GM12878 (cell line): Measurements from ENCODE around the gene TSSK3. TPM values are rescaled to one million over a fixed set of nuclear protein-coding genes. Genes with fewer than 3 reads are reported as not detected.

Experiments used
- BACH1 ChIP-seq: fragments of 450-650 bp; IDR thresholded peaks from 2 replicates; pipeline ENCODE4 v1.6.1; 2017; ENCODE audit warnings: mild to moderate bottlenecking, borderline replicate concordance
- BMI1 ChIP-seq: fragments of 450-650 bp; IDR thresholded peaks from 2 replicates; pipeline ENCODE4 v1.6.1; 2016; ENCODE audit warnings: mild to moderate bottlenecking, moderate library complexity, borderline replicate concordance
- CBX3 ChIP-seq: fragments of 200-600 bp; sonication (generic); IDR thresholded peaks from 2 replicates; pipeline ENCODE4 v1.6.1; 2016; ENCODE audit warnings: low read depth, borderline replicate concordance
- CHD1 ChIP-seq: IDR thresholded peaks from 2 replicates; pipeline ENCODE4 v1.6.1; 2012; ENCODE audit warnings: low read depth, low read length, improper control_type of control experiment
- ETV6 ChIP-seq, 2 experiments: fragments of 450-650 bp in 1 of 2; IDR thresholded peaks in 1 of 2; conservative IDR thresholded peaks in 1 of 2; 2 replicates each; pipeline ENCODE4 v1.6.1; 2014; ENCODE audit warnings: antibody characterized with exemption in 1 of 2, borderline replicate concordance in 1 of 2, low read depth in 1 of 2, mild to moderate bottlenecking in 1 of 2, moderate library complexity in 1 of 2
- FOS ChIP-seq: IDR thresholded peaks from 3 replicates; pipeline ENCODE4 v1.6.1; 2011; ENCODE audit warnings: borderline replicate concordance; ENCODE audit not compliant: insufficient read length; ENCODE audit errors: extremely low read depth
- HDAC2 ChIP-seq: fragments of 200-600 bp; sonication (generic); IDR thresholded peaks from 2 replicates; pipeline ENCODE4 v1.6.1; 2017
- IKZF1 ChIP-seq: fragments of 450-650 bp; conservative IDR thresholded peaks from 2 replicates; pipeline ENCODE4 v1.6.1; 2017; ENCODE audit warnings: antibody characterized with exemption, mild to moderate bottlenecking
- JUND ChIP-seq: IDR thresholded peaks from 2 replicates; pipeline ENCODE4 v1.6.1; 2012; ENCODE audit warnings: low read depth, mild to moderate bottlenecking, low read length, improper control_type of control experiment, moderate library complexity
- NBN ChIP-seq: fragments of 450-650 bp; IDR thresholded peaks from 2 replicates; pipeline ENCODE4 v1.6.1; 2016
- NFIC ChIP-seq: IDR thresholded peaks from 2 replicates; pipeline ENCODE4 v1.6.1; 2012; ENCODE audit warnings: low read depth, mild to moderate bottlenecking, inconsistent platforms, low read length, moderate library complexity
- PAX8 ChIP-seq: fragments of 450-650 bp; IDR thresholded peaks from 2 replicates; pipeline ENCODE4 v1.6.1; 2017; ENCODE audit warnings: mild to moderate bottlenecking, moderate library complexity
- PML ChIP-seq: IDR thresholded peaks from 2 replicates; pipeline ENCODE4 v1.6.1; 2012; ENCODE audit warnings: low read length, inconsistent platforms
- SMAD1 ChIP-seq: fragments of 450-650 bp; IDR thresholded peaks from 2 replicates; pipeline ENCODE4 v1.6.1; 2018; ENCODE audit warnings: mild to moderate bottlenecking, low read depth; ENCODE audit not compliant: partially characterized antibody
- SREBF2 ChIP-seq: IDR thresholded peaks from 2 replicates; pipeline ENCODE4 v1.6.1; 2012; ENCODE audit warnings: mild to moderate bottlenecking, low read length
- STAT1 ChIP-seq: fragments of 450-650 bp; conservative IDR thresholded peaks from 2 replicates; pipeline ENCODE4 v1.6.1; 2014; ENCODE audit warnings: antibody characterized with exemption, mild to moderate bottlenecking
- ZNF24 ChIP-seq: fragments of 450-650 bp; IDR thresholded peaks from 2 replicates; pipeline ENCODE4 v1.6.1; 2017; ENCODE audit warnings: antibody characterized with exemption, mild to moderate bottlenecking
- polyA plus RNA-seq, 11 experiments: library from polyadenylated mRNA; depleted of rRNA in 4 of 11; unstranded in 6 of 11; stranded (reverse) in 5 of 11; fragments of >200 nt; fragmentation: Nextera tagmentation in 4 of 11; fragmentation: Illumina TruSeq in 1 of 11; extraction: Ambion mirVana in 4 of 11; extraction: Trizol in 1 of 11; gene quantifications; 1 replicate in 1 of 11; 2 replicates in 10 of 11; pipeline versions ENCODE4 v1.2.1 to v1.2.3, GENCODE V29; 2011 to 2016; ENCODE audit warnings: inconsistent platforms in 2 of 11, missing spikeins in 2 of 11, low read depth in 1 of 11
- total RNA-seq, 4 experiments: library from RNA; depleted of rRNA in 3 of 4; stranded (reverse); fragments of >200 nt in 3 of 4; fragmentation: Illumina TruSeq in 1 of 4; extraction: Trizol in 1 of 4; gene quantifications; 2 replicates each; pipeline versions ENCODE4 v1.2.1 to v1.2.3, GENCODE V29; 2013 to 2021
- TF ChIP-seq, protein P1 (sequence below): fragments of 450-650 bp; IDR thresholded peaks from 2 replicates; pipeline ENCODE4 v1.6.1; 2016; ENCODE audit warnings: mild to moderate bottlenecking
- TF ChIP-seq, protein P2 (sequence below): IDR thresholded peaks from 2 replicates; pipeline ENCODE4 v1.6.1; 2011; ENCODE audit warnings: mild to moderate bottlenecking, low read depth, low read length, moderate library complexity; ENCODE audit not compliant: insufficient replicate concordance
- TF ChIP-seq, protein P3 (sequence below): IDR thresholded peaks from 2 replicates; pipeline ENCODE4 v1.6.1; 2012; ENCODE audit warnings: low read depth, low read length, improper control_type of control experiment
- TF ChIP-seq, protein P4 (sequence below): fragments of 450-650 bp; IDR thresholded peaks from 2 replicates; pipeline ENCODE4 v1.6.1; 2017; ENCODE audit warnings: mild to moderate bottlenecking, low read depth, inconsistent platforms; ENCODE audit not compliant: poor library complexity, severe bottlenecking
- TF ChIP-seq, protein P5 (sequence below): IDR thresholded peaks from 2 replicates; pipeline ENCODE4 v1.6.1; 2012; ENCODE audit warnings: low read depth, low read length, improper control_type of control experiment
- TF ChIP-seq, protein P6 (sequence below): fragments of 450-650 bp; IDR thresholded peaks from 2 replicates; pipeline ENCODE4 v1.6.1; 2014; ENCODE audit warnings: mild to moderate bottlenecking

The TSSK3 gene
- total and polyA plus RNA-seq, 10 of the 15 experiments (the other 5 are each of a cell fraction or from before 2014, with no cell fraction given), result 0.42 to 0.82 (median 0.60) TPM

DNA sequence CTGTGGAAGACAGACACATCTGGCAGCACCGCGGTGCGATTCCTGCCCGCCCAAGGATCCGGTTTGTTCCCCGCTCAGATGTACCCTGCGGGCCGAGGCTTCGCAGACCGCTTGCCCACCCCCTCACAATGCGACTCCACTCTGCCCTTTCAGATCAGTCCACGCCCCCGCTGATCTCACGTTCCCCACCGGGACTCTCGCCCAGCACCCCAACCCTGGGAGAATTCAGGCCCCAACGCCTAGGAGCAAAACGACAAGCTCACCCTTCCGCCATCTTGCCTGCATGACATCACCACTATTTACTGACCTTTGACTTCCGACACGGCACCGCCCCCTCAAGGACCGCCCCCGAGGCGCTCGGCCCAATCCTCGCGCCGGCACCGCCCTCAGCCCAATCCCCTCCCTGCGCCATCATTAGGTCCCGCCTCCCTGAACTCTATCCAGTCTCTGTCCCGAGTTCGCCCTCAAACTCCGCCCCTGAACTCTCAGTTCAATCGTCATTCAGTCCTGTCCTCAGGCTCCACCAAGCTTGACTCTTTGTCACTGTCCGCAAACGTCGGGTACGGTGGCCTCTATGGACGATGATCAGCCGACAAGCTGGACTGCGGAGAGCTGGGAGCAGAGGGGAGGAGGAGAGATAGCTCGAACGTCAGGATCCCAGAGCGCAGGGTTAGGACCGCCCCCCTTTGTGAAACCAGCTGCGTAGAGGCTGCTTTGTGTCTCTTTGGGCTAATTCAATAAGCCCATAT, 32.0 kb downstream of the TSSK3 start, which contains the start of gene BSDC1 (continued):
- TF ChIP-seq SMAD1, result no peak
- TF ChIP-seq CHD1, result no peak
- TF ChIP-seq HDAC2, result 0 out of 2 replicates have a peak, but pooled peaks have one; percentile 66
- TF ChIP-seq, protein P1, sequence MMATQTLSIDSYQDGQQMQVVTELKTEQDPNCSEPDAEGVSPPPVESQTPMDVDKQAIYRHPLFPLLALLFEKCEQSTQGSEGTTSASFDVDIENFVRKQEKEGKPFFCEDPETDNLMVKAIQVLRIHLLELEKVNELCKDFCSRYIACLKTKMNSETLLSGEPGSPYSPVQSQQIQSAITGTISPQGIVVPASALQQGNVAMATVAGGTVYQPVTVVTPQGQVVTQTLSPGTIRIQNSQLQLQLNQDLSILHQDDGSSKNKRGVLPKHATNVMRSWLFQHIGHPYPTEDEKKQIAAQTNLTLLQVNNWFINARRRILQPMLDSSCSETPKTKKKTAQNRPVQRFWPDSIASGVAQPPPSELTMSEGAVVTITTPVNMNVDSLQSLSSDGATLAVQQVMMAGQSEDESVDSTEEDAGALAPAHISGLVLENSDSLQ, result peak; percentile 86
- no peak for TF ChIP-seq NFIC
- no peak for TF ChIP-seq SREBF2
- TF ChIP-seq, protein P2, sequence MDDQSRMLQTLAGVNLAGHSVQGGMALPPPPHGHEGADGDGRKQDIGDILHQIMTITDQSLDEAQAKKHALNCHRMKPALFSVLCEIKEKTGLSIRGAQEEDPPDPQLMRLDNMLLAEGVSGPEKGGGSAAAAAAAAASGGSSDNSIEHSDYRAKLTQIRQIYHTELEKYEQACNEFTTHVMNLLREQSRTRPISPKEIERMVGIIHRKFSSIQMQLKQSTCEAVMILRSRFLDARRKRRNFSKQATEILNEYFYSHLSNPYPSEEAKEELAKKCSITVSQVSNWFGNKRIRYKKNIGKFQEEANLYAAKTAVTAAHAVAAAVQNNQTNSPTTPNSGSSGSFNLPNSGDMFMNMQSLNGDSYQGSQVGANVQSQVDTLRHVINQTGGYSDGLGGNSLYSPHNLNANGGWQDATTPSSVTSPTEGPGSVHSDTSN, result peak; percentile 70
- TF ChIP-seq, protein P3, sequence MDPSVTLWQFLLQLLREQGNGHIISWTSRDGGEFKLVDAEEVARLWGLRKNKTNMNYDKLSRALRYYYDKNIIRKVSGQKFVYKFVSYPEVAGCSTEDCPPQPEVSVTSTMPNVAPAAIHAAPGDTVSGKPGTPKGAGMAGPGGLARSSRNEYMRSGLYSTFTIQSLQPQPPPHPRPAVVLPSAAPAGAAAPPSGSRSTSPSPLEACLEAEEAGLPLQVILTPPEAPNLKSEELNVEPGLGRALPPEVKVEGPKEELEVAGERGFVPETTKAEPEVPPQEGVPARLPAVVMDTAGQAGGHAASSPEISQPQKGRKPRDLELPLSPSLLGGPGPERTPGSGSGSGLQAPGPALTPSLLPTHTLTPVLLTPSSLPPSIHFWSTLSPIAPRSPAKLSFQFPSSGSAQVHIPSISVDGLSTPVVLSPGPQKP, result peak; percentile 21; the same call in 1 of the 2 replicates
- TF ChIP-seq, protein P4, sequence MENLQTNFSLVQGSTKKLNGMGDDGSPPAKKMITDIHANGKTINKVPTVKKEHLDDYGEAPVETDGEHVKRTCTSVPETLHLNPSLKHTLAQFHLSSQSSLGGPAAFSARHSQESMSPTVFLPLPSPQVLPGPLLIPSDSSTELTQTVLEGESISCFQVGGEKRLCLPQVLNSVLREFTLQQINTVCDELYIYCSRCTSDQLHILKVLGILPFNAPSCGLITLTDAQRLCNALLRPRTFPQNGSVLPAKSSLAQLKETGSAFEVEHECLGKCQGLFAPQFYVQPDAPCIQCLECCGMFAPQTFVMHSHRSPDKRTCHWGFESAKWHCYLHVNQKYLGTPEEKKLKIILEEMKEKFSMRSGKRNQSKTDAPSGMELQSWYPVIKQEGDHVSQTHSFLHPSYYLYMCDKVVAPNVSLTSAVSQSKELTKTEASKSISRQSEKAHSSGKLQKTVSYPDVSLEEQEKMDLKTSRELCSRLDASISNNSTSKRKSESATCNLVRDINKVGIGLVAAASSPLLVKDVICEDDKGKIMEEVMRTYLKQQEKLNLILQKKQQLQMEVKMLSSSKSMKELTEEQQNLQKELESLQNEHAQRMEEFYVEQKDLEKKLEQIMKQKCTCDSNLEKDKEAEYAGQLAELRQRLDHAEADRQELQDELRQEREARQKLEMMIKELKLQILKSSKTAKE, result no peak
- TF ChIP-seq PML, result peak; percentile 87; the same call in 1 of the 2 replicates
- no peak for TF ChIP-seq ZNF24
- TF ChIP-seq ETV6 (conservative IDR thresholded peaks at IDR 0.05 in 1 of 2, IDR thresholded peaks at IDR 0.05 in 1 of 2; ENCODE audit: borderline replicate concordance in 1 of 2, low read depth in 1 of 2), result no peak
- TF ChIP-seq NBN, result 0 out of 2 replicates have a peak, but pooled peaks have one; percentile 71
- TF ChIP-seq, protein P5, sequence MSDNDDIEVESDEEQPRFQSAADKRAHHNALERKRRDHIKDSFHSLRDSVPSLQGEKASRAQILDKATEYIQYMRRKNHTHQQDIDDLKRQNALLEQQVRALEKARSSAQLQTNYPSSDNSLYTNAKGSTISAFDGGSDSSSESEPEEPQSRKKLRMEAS, result no peak; the same call in 1 of the 2 replicates
- TF ChIP-seq CBX3, result no peak
- no peak for TF ChIP-seq PAX8
- no peak for TF ChIP-seq STAT1
- TF ChIP-seq BACH1, result peak; percentile 64; the same call in 1 of the 2 replicates
- TF ChIP-seq FOS, result no peak
- TF ChIP-seq, protein P6, sequence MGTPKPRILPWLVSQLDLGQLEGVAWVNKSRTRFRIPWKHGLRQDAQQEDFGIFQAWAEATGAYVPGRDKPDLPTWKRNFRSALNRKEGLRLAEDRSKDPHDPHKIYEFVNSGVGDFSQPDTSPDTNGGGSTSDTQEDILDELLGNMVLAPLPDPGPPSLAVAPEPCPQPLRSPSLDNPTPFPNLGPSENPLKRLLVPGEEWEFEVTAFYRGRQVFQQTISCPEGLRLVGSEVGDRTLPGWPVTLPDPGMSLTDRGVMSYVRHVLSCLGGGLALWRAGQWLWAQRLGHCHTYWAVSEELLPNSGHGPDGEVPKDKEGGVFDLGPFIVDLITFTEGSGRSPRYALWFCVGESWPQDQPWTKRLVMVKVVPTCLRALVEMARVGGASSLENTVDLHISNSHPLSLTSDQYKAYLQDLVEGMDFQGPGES, result 0 out of 2 replicates have a peak, but pooled peaks have one; percentile 19
- peak; percentile 81; the same call in 1 of the 2 replicates for TF ChIP-seq JUND
- peak; percentile 44; the same call in 1 of the 2 replicates for TF ChIP-seq IKZF1
- no peak for TF ChIP-seq BMI1
